Hepatocyte (in vitro differentiated cells): ENCODE measurements around the gene ITPK1. TPM values are rescaled to one million over a fixed set of nuclear protein-coding genes. Genes with fewer than 3 reads are reported as not detected.

Source experiments
- DNase-seq: peaks from one replicate; pipeline ENCODE4 v3.0.0-alpha.2; 2016; ENCODE audit warnings: low spot score
- H2AFZ ChIP-seq: fragments of 200-600 bp; sonication (generic); 2 replicates; pipeline ENCODE4 v1.6.0; 2016; ENCODE audit warnings: antibody characterized with exemption, mild to moderate bottlenecking
- H3K27ac ChIP-seq: fragments of 200-600 bp; sonication (generic); 2 replicates; pipeline ENCODE4 v1.5.1; 2016; ENCODE audit warnings: mild to moderate bottlenecking
- H3K27me3 ChIP-seq: fragments of 200-600 bp; sonication (generic); 2 replicates; pipeline ENCODE4 v1.6.1; 2016
- H3K36me3 ChIP-seq: fragments of 200-600 bp; sonication (generic); replicated peaks from 2 replicates; pipeline ENCODE4 v1.5.1; 2016; ENCODE audit warnings: low read depth; ENCODE audit not compliant: insufficient read depth
- H3K4me1 ChIP-seq: fragments of 200-600 bp; sonication (generic); 2 replicates; pipeline ENCODE4 v1.5.1; 2016; ENCODE audit warnings: mild to moderate bottlenecking, moderate library complexity; ENCODE audit not compliant: insufficient read depth
- H3K4me2 ChIP-seq: fragments of 200-600 bp; sonication (generic); 2 replicates; pipeline ENCODE4 v1.6.0; 2016
- H3K4me3 ChIP-seq: fragments of 200-600 bp; sonication (generic); 2 replicates; pipeline ENCODE4 v1.5.1; 2016; ENCODE audit warnings: mild to moderate bottlenecking
- H3K79me2 ChIP-seq: fragments of 200-600 bp; sonication (generic); 2 replicates; pipeline ENCODE4 v1.6.0; 2017; ENCODE audit warnings: mild to moderate bottlenecking
- H3K9me2 ChIP-seq: fragments of 200-600 bp; sonication (generic); replicated peaks from 2 replicates; pipeline ENCODE4 v1.6.0; 2017; ENCODE audit warnings: mild to moderate bottlenecking; ENCODE audit not compliant: insufficient read depth
- H3K9me3 ChIP-seq: fragments of 200-600 bp; sonication (generic); 2 replicates; pipeline ENCODE4 v1.5.1; 2016; ENCODE audit warnings: low read depth, mild to moderate bottlenecking
- H4K20me1 ChIP-seq: fragments of 200-600 bp; sonication (generic); 2 replicates; pipeline ENCODE4 v1.6.0; 2016; ENCODE audit warnings: mild to moderate bottlenecking; ENCODE audit not compliant: insufficient read depth, poor library complexity, severe bottlenecking
- CTCF ChIP-seq: fragments of 200-600 bp; sonication (generic); IDR thresholded peaks from 2 replicates; pipeline ENCODE4 v1.5.1; 2016; ENCODE audit warnings: antibody characterized with exemption, mild to moderate bottlenecking; ENCODE audit not compliant: poor library complexity
- EZH2 ChIP-seq: fragments of 200-600 bp; sonication (generic); IDR thresholded peaks from 2 replicates; pipeline ENCODE4 v1.6.1; 2016; ENCODE audit warnings: antibody characterized with exemption, mild to moderate bottlenecking, borderline replicate concordance
- EZH2phosphoT487 ChIP-seq: fragments of 200-600 bp; sonication (generic); IDR thresholded peaks from one replicate; pipeline ENCODE4 v1.6.1; 2018; ENCODE audit warnings: antibody characterized with exemption, mild to moderate bottlenecking, low read depth, moderate library complexity; ENCODE audit not compliant: unreplicated experiment, severe bottlenecking
- WGBS: methylation state at CpG from one replicate; pipeline ENCODE4 v1.1.6; 2016; ENCODE audit warnings: low lambda C conversion rate; ENCODE audit errors: missing lambda C conversion rate; 5-methylcytosine and 5-hydroxymethylcytosine counted together
- polyA plus RNA-seq: library from polyadenylated mRNA; unstranded; fragments of >200 nt; fragmentation: Nextera tagmentation; extraction: Ambion mirVana; gene quantifications from 2 replicates; pipeline ENCODE4 v1.2.1, GENCODE V29; 2016
- total RNA-seq: library from RNA; depleted of rRNA; stranded (reverse); fragments of >200 nt; gene quantifications from 2 replicates; pipeline ENCODE4 v1.2.3, GENCODE V29; 2014

ITPK1 gene
- total and polyA plus RNA-seq, 2 experiments from 2014 or later = 49.8 to 66.7 TPM

GRCh38 chr14:92902726-92903125 is 213.0 kb downstream of the ITPK1 start:
- Histone ChIP-seq H2AFZ (no peak overlapping the region), H4K20me1 (no peaks in the 10 kb centered on the region), H3K9me2 (no peaks in the 10 kb centered on the region), H3K36me3 (no peaks in the 10 kb centered on the region), H3K27me3 (peaks cover 23% of the 10 kb centered on the region), H3K9me3 (no peaks in the 10 kb centered on the region), H3K4me2 (no peak overlapping the region), H3K79me2 (no peaks in the 10 kb centered on the region), H3K4me1 (no peaks in the 10 kb centered on the region), H3K27ac (no peak overlapping the region), H3K4me3 (no peak overlapping the region)
- TF ChIP-seq CTCF = no peak
- no peak for TF ChIP-seq EZH2
- TF ChIP-seq EZH2phosphoT487 = no peak
- no peak for DNase-seq
- 29% methylated on average over 17 of the region's 17 CpGs for WGBS

- no peak for TF ChIP-seq CTCF
- no peak for TF ChIP-seq EZH2phosphoT487
- DNase-seq = no peak
These were observed 213.5 kb downstream of the ITPK1 start for GRCh38 chr14:92902191-92902590.

GRCh38 chr14:92900660-92901059 is 215.1 kb downstream of the ITPK1 start:
- no peak overlapping the region for H2AFZ ChIP-seq
- no peaks in the 10 kb centered on the region for H4K20me1 ChIP-seq
- H3K79me2 ChIP-seq = no peaks in the 10 kb centered on the region
- no peak for DNase-seq
- no peaks in the 10 kb centered on the region for H3K36me3 ChIP-seq
- no peaks in the 10 kb centered on the region for H3K4me1 ChIP-seq
- no peaks in the 10 kb centered on the region for H3K9me2 ChIP-seq
- H3K4me2 ChIP-seq = no peak overlapping the region
- no peaks in the 10 kb centered on the region for H3K9me3 ChIP-seq
- H3K4me3 ChIP-seq = no peak overlapping the region
- no peak for TF ChIP-seq EZH2
- no peak for TF ChIP-seq CTCF
- TF ChIP-seq EZH2phosphoT487 = no peak
- WGBS = 90% methylated on average over 2 of the region's 2 CpGs
- H3K27me3 ChIP-seq = peaks cover 23% of the 10 kb centered on the region
- H3K27ac ChIP-seq = no peak overlapping the region

More at GRCh38 chr14:92902191-92902590, 213.5 kb downstream of the ITPK1 start:
- 73% methylated on average over 5 of the region's 6 CpGs for WGBS
- no peaks in the 10 kb centered on the region for H4K20me1 ChIP-seq
- no peak overlapping the region for H3K4me3 ChIP-seq
- H3K79me2 ChIP-seq = no peaks in the 10 kb centered on the region
- no peaks in the 10 kb centered on the region for H3K36me3 ChIP-seq
- H3K4me2 ChIP-seq = no peak overlapping the region
- no peak overlapping the region for H2AFZ ChIP-seq
- H3K4me1 ChIP-seq = no peaks in the 10 kb centered on the region
- peaks cover 23% of the 10 kb centered on the region for H3K27me3 ChIP-seq
- no peaks in the 10 kb centered on the region for H3K9me2 ChIP-seq
- no peaks in the 10 kb centered on the region for H3K9me3 ChIP-seq
- H3K27ac ChIP-seq = no peak overlapping the region
